SU-DHL-6 (cell line): ENCODE data around the gene GSK3A.

Experiments
- H2AFZ ChIP-seq: fragments of 200-600 bp; sonication (generic); 2 replicates; pipeline ENCODE4 v1.6.1; 2014; ENCODE audit warnings: low read depth, mild to moderate bottlenecking, moderate library complexity, mixed read lengths, antibody characterized with exemption, low read length; ENCODE audit not compliant: severe bottlenecking
- H3F3A ChIP-seq: fragments of 200-600 bp; shearing (Covaris generic); 2 replicates; pipeline ENCODE4 v1.6.0; 2016; ENCODE audit warnings: antibody characterized with exemption, mild to moderate bottlenecking; ENCODE audit not compliant: insufficient read depth
- H3K27ac ChIP-seq: fragments of 200-600 bp; sonication (generic); 2 replicates; pipeline ENCODE4 v1.5.1; 2016; ENCODE audit warnings: low read depth, mild to moderate bottlenecking, low read length, moderate library complexity, mixed read lengths
- H3K27me3 ChIP-seq: fragments of 200-600 bp; sonication (generic), shearing (Covaris generic); 2 replicates; pipeline ENCODE4 v1.6.0; 2014; ENCODE audit warnings: mild to moderate bottlenecking, low read length
- H3K36me3 ChIP-seq: fragments of 200-600 bp; sonication (generic); 2 replicates; pipeline ENCODE4 v1.6.1; 2014; ENCODE audit warnings: mild to moderate bottlenecking, low read length, mixed read lengths
- H3K4me2 ChIP-seq: fragments of 300-600, 200-600 bp; shearing (Covaris generic), sonication (generic); 2 replicates; pipeline ENCODE4 v1.6.0; 2014; ENCODE audit warnings: low read length, low read depth, mild to moderate bottlenecking; ENCODE audit not compliant: poor library complexity, severe bottlenecking
- H3K4me3 ChIP-seq: fragments of 200-600 bp; sonication (generic); 2 replicates; pipeline ENCODE4 v1.5.1; 2014; ENCODE audit warnings: antibody characterized with exemption, low read length, mild to moderate bottlenecking, mixed read lengths; ENCODE audit not compliant: insufficient read depth, poor library complexity, severe bottlenecking
- H3K79me2 ChIP-seq: fragments of 200-600 bp; sonication (generic); 2 replicates; pipeline ENCODE4 v1.6.1; 2014; ENCODE audit warnings: mild to moderate bottlenecking, low read length, moderate library complexity; ENCODE audit not compliant: insufficient read depth
- H3K9ac ChIP-seq: fragments of 200-600 bp; sonication (generic); 2 replicates; pipeline ENCODE4 v1.7.0; 2014; ENCODE audit warnings: mild to moderate bottlenecking, low read length
- H3K9me2 ChIP-seq: fragments of 200-600 bp; sonication (generic); replicated peaks from 2 replicates; pipeline ENCODE4 v1.6.1; 2014; ENCODE audit warnings: low read length; ENCODE audit not compliant: insufficient read depth
- H3K9me3 ChIP-seq: fragments of 200-600 bp; sonication (generic); 2 replicates; pipeline ENCODE4 v1.6.1; 2014; ENCODE audit warnings: low read length, mixed read lengths; ENCODE audit not compliant: insufficient read depth
- H4K20me1 ChIP-seq: fragments of 200-600 bp; sonication (generic); 2 replicates; pipeline ENCODE4 v1.6.1; 2014; ENCODE audit warnings: low read depth, mild to moderate bottlenecking, antibody characterized with exemption, low read length, moderate library complexity, mixed read lengths
- EZH2phosphoT487 ChIP-seq: fragments of 200-600 bp; sonication (generic), shearing (Covaris generic); conservative IDR thresholded peaks from 2 replicates; pipeline ENCODE4 v1.6.1; 2018; ENCODE audit warnings: mild to moderate bottlenecking, antibody characterized with exemption, low read length, moderate library complexity, mixed read lengths
- TF ChIP-seq, protein P1 (sequence below): fragments of 200-600 bp; sonication (generic); IDR thresholded peaks from one replicate; pipeline ENCODE4 v1.5.1; 2017; ENCODE audit warnings: antibody characterized with exemption, mild to moderate bottlenecking, low read length, moderate library complexity; ENCODE audit not compliant: insufficient read depth, poor library complexity, severe bottlenecking

GSK3A gene

DNA sequence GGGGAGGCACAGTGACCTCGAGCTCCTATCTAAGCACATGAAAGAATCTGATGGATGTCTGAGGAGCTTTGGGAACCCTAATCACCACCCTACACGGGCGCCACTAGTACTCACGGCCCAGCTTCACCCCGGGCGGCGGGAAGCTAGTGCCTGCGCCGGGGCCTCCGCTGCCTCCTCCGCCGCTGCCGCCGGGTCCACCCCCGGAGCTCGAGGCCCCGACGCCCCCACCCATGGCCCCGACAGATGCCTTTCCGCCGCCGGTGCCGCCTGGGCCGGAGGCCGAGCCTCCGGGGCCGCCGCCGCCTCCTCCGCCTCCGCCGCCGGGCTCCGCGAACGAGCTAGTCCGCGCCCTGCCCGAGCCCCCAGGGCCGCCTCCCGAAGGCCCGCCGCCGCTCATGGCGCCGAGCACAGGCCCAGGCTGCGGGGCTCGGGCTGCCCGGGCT lies 312 bp downstream of the GSK3A start:
- Histone ChIP-seq H3K79me2 (peaks cover 26% of the 10 kb centered on the region), H3K4me3 (peak overlapping the region; percentile 61), H3K9ac (peak overlapping the region; percentile 68), H3K36me3 (no peaks in the 10 kb centered on the region), H2AFZ (no peak overlapping the region), H3K9me2 (no peaks in the 10 kb centered on the region), H3K27me3 (no peaks in the 10 kb centered on the region), H3K27ac (peak overlapping the region; percentile 14; the same call in 1 of the 2 replicates), H3K4me2 (peak overlapping the region; percentile 93), H3K9me3 (no peaks in the 10 kb centered on the region), H3F3A (peaks cover 4% of the 10 kb centered on the region; the same call in 1 of the 2 replicates), H4K20me1 (no peaks in the 10 kb centered on the region)
- TF ChIP-seq, protein P1, sequence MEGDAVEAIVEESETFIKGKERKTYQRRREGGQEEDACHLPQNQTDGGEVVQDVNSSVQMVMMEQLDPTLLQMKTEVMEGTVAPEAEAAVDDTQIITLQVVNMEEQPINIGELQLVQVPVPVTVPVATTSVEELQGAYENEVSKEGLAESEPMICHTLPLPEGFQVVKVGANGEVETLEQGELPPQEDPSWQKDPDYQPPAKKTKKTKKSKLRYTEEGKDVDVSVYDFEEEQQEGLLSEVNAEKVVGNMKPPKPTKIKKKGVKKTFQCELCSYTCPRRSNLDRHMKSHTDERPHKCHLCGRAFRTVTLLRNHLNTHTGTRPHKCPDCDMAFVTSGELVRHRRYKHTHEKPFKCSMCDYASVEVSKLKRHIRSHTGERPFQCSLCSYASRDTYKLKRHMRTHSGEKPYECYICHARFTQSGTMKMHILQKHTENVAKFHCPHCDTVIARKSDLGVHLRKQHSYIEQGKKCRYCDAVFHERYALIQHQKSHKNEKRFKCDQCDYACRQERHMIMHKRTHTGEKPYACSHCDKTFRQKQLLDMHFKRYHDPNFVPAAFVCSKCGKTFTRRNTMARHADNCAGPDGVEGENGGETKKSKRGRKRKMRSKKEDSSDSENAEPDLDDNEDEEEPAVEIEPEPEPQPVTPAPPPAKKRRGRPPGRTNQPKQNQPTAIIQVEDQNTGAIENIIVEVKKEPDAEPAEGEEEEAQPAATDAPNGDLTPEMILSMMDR = no peak
- no peak for TF ChIP-seq EZH2phosphoT487

- peak overlapping the region; percentile 61 for H3K4me3 ChIP-seq
- TF ChIP-seq, protein P1 = no peak
- TF ChIP-seq EZH2phosphoT487 = no peak
- peak overlapping the region; percentile 93 for H3K4me2 ChIP-seq
- peaks cover 26% of the 10 kb centered on the region for H3K79me2 ChIP-seq
- no peaks in the 10 kb centered on the region for H3K9me2 ChIP-seq
- H3F3A ChIP-seq = peaks cover 4% of the 10 kb centered on the region; the same call in 1 of the 2 replicates
- H2AFZ ChIP-seq = no peak overlapping the region
- no peaks in the 10 kb centered on the region for H4K20me1 ChIP-seq
- no peak overlapping the region for H3K27ac ChIP-seq
- no peaks in the 10 kb centered on the region for H3K27me3 ChIP-seq
- H3K9me3 ChIP-seq = no peaks in the 10 kb centered on the region
- no peaks in the 10 kb centered on the region for H3K36me3 ChIP-seq
- H3K9ac ChIP-seq = peak overlapping the region; percentile 68
These were observed 1.1 kb downstream of the GSK3A start for GRCh38 chr19:42241279-42241678.

DNA sequence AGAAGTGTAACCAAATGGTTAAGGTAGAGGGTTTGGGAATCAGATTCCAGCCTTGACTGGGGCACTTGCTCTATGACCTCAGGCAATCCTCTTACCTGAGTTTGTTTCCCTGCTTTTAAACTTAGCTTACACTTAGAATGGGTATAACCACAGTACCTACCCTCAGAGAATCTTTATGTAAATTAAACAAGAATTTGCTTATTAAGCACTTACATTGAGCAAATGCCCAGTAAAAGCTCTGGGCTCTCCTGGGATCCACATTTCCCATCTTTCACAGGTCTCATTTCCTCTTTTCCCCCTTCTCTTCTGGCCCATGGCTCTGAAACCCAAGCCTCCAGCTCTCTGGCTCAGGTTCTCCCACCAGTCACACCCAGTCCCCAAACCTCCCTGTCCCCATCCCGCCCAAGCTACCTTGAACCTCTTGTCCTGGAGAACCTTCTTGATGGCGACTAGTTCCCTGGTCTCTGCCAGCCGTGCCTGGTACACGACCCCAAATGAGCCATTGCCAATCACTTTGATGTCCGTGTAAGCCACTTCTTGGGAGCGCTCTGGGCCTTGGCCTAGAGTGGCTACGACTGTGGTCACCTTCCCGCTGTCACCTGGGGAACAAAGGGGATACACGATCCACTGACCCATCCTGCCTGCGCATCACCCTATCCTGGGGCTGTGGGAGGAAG lies 2.7 kb downstream of the GSK3A start:
- Histone ChIP-seq H4K20me1 (no peaks in the 10 kb centered on the region), H3K79me2 (peaks cover 26% of the 10 kb centered on the region), H3K27me3 (no peaks in the 10 kb centered on the region), H3K36me3 (no peaks in the 10 kb centered on the region), H2AFZ (no peak overlapping the region), H3K4me2 (no peak overlapping the region), H3K4me3 (no peak overlapping the region), H3K9ac (no peak overlapping the region), H3K27ac (no peak overlapping the region), H3K9me2 (no peaks in the 10 kb centered on the region), H3K9me3 (no peaks in the 10 kb centered on the region), H3F3A (peaks cover 4% of the 10 kb centered on the region; the same call in 1 of the 2 replicates)
- TF ChIP-seq, protein P1 = no peak
- no peak for TF ChIP-seq EZH2phosphoT487
